ENCODE data around the gene MYH7B.

The MYH7B gene

GRCh38 chr20:34978092-34978744, 22.6 kb downstream of the MYH7B start:
- no peak for FAIRE-seq

- FAIRE-seq, result no peak
Measured at GRCh38 chr20:34979366-34980153, 23.9 kb downstream of the MYH7B start.

DNA sequence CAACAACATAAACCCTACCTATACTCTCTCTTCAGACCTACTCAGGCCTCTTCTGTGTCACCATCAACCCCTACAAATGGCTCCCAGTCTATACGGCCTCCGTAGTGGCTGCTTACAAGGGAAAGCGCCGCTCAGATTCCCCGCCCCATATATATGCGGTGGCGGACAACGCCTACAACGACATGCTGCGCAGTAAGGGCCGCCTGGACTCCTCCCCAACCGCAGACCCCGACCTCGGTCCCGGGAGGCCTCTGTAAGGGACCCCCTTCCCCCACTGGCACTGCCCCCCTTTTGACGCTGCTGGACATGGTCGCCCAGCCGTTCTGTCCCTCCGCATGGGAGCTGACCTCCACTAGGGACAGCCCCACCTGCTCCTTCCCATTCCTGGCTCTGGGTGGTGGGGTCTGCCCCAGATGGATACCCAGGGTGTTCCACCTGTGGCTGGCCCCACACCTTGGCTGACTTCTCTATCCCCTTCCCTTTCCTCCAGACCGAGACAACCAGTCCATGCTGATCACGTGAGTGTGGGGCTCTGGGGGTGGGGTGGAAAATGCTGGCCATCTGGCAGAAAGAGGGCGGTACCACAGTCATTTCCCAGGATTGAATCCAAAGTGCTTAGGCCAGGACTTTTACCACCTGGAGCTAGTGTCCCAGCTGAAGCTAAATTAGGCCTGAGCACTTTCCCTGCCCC, 25.0 kb downstream of the MYH7B start:
- FAIRE-seq, result no peak

- FAIRE-seq, result no peak
Measured at GRCh38 chr20:34982270-34983088, 26.8 kb downstream of the MYH7B start.

- FAIRE-seq, result no peak
Measured at GRCh38 chr20:34983089-34983820, 27.6 kb downstream of the MYH7B start.

DNA sequence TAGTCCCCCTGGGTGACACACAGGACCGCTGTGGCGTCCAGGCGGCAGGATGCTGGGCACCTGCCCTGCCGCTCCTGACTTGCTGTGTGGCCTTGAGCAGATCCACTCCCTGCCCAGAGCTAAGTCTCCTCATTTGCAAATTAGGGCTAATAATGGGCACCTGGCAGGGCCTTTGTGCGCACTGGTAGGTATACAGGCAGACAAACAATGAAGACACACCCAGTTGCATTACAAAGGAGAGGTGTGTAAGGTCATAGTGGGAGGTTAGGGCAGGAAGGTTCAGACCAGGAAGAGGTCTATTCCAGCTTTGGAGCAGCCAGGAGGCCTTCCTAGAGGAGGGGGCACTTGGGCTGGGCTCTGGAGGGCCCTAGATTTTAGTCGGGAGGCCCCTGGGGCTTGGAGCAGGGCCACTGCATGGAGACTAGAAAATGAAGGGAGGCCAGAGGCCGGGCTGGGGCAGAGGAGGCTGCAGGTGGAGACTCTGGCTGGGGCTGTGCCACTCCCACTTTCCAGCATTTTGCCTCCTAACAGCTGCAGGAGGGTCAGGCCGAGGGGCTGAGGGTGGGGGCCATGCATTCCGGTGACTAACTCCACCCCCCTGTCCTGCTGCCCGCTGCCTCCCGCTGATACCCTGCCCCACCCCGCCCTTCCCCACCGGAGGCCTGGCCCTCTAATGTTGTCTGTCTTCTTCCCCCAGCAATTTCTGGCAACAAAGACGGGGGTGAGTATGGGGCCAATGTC, 28.5 kb downstream of the MYH7B start:
- no peak for FAIRE-seq

- FAIRE-seq, result no peak
Measured at GRCh38 chr20:34984756-34985261, 29.1 kb downstream of the MYH7B start.

DNA sequence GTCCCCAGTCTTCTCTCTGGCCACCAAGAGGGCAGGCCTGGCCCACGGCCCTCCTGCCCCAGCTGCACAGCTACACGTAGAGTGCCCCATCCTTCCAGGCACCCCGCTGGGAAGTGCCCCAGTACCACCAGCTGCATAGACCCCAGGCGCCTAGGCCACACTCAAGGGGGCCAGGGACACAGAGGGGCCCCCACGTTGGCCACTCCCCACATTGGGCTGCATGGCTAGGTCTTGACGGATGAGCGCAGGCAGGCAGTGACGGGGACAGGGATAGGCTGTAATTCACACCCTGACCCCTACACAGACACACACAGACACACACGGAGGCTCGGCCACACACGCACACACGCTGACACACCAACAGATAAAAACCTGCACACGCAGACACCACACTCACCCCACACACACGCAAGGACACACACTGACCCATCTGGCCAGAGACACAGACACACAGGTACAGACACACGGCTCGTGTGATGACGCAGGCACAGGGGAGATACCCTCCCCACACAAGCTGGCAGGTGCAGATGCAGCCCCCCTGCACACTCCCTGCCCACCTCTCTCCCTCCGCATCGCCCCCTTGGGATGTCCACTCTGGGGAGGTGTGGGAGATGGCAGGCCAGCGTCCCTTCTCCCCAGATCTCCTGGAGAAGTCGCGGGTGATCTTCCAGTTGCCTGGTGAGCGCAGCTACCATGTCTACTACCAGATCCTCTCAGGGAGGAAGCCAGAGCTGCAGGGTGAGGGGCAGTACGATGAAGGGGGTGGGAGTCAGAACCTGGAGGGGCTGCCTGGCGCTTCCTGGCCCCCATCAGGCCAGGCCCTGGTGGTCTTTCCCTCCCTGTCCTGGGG, 30.0 kb downstream of the MYH7B start:
- no peak for FAIRE-seq

DNA sequence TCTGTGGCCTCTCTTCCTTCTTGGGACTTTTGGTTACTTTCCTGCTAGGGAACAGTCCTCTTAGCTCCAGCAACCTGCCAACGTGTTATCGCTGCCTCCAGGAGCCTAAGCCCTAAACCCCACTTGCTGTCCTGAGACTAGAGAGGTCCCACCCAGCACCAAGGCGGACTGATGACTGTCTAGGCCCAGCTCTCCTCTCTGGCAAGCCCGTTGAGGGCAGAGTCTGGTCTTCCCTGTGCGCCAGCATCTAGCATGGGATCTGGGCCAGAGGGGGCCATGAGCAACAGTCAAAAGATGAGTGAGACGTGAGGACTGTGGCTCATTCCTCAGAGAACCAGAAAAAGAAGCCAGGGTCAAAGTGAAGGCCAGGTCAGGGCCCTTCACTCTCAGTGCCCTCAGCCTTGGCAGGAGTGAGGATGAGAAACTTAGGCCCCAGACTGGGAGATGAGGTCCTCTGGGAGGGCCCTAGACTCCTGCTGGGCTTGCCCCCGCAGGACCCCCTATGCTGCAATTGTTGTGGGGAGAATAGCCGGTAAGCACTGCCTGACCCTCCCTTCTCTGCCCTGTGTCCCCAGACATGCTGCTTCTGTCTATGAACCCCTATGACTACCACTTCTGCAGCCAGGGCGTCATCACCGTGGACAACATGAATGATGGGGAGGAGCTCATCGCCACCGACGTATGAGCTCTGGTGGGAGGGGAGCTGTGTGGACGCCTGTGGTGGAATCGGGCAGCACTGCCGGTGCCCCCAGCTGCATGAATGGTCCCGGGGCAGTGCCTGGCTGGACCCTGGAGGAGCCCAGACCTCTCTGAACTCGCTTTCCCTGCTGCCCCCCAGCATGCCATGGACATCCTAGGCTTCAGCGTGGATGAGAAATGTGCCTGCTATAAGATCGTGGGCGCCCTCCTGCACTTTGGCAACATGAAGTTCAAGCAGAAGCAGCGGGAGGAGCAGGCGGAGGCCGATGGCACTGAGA, 30.9 kb downstream of the MYH7B start:
- no peak for FAIRE-seq

- no peak for FAIRE-seq
Measured at GRCh38 chr20:34987288-34988190, 31.9 kb downstream of the MYH7B start.

- FAIRE-seq, result no peak
Measured at GRCh38 chr20:34988191-34988540, 32.5 kb downstream of the MYH7B start.

GRCh38 chr20:34989118-34989517, 33.5 kb downstream of the MYH7B start:
- no peak for FAIRE-seq

DNA sequence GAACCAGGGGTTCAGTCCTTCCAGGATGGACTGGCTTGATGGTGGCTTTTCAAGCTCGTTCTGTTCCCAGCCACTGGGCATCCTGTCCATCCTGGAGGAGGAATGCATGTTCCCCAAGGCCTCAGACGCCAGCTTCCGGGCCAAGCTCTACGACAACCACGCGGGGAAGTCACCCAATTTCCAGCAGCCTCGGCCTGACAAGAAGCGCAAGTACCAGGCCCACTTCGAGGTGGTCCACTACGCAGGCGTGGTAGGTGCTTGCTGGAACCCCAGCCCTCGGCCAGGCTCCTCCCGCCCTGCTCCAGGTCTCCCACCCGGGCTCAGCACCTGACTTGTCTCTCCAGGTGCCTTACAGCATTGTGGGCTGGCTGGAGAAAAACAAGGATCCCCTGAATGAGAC, 34.0 kb downstream of the MYH7B start:
- FAIRE-seq, result no peak

- FAIRE-seq, result no peak
Measured at GRCh38 chr20:34990231-34990630, 34.6 kb downstream of the MYH7B start.

GRCh38 chr20:34990661-34991214, 35.1 kb downstream of the MYH7B start:
- no peak for FAIRE-seq

DNA sequence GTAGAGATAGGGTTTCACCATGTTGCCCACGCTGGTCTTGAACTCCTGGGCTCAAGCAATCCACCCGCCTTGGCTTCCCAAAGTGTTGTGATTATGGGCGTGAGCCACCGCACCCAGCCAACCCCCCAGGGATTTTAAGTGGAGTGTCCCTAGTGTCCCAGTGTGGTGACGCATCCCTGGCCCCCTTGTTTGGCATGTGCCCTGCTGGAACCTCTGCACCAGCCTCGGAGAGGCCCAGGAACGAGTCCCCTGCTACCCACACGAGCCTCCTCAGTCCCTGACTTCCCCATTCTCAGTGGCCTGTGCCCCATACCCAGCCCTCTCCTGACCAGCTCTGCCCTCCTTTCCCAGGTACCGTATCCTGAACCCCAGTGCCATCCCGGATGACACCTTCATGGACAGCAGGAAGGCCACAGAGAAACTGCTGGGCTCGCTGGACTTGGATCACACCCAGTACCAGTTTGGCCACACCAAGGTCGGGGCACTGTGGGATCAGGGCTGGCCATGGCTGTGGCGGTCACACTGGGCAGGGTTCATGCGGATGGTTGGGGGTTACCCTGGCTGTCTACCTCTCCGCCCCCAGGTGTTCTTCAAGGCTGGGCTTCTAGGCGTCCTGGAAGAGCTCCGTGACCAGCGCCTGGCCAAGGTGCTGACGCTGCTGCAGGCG, 37.2 kb downstream of the MYH7B start:
- no peak for FAIRE-seq

- no peak for FAIRE-seq
Measured at GRCh38 chr20:34993941-34994508, 38.4 kb downstream of the MYH7B start.
